ENCODE measurements around the gene TMEM106C. TPM values are rescaled to one million over a fixed set of nuclear protein-coding genes. Genes with fewer than 3 reads are reported as not detected.

The TMEM106C gene
- total RNA-seq, 1 experiment from 2014 or later = 50.0 TPM

DNA sequence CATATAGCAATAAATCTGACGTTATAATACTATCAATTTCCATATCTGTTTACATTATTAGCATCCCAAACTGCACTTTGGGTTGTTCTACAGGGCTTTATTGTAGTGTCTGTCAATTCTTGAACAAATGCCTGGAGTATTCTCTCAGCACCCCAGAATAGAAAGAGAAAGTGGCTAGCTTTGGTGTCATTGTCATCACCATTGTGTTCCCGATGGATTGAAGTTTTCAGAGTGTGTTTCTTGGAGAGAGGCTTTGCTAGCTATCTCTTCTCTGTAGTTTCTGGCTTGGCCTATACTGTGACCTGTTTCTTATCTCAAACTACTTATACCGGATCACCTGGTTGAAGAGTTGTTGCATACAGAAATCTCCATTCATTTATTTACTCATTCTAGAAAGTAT is 6.4 kb downstream of the TMEM106C start:
- no TSS peak for BruUV-seq (replicated peaks)
- Mint-ChIP-seq H3K4me1 (ENCODE audit: insufficient read depth, unreplicated experiment) (peaks cover 6% of the 10 kb centered on the region), H3K27me3 (ENCODE audit: insufficient read depth, unreplicated experiment) (no peaks in the 10 kb centered on the region), H3K9me3 (ENCODE audit: unreplicated experiment) (no peaks in the 10 kb centered on the region), H3K4me3 (ENCODE audit: unreplicated experiment) (no peak overlapping the region), H3K27ac (ENCODE audit: low read depth, unreplicated experiment) (no peak overlapping the region), H3K36me3 (ENCODE audit: insufficient read depth, unreplicated experiment) (peaks cover 31% of the 10 kb centered on the region)
- DNase-seq (ENCODE audit: unreplicated experiment) = no peak
- ChIA-PET CTCF (interaction anchor here (2.4 kb wide), 1 partner anchor 20 kb away, joined by 6 read pairs; no protein-coding TSS in a partner anchor), POLR2A (no interaction called here)
- TF ChIP-seq CTCF (IDR thresholded peaks at IDR 0.05; ENCODE audit: unreplicated experiment) = no peak
- intact Hi-C loops (cut with micrococcal nuclease) = no loop called here

DNA sequence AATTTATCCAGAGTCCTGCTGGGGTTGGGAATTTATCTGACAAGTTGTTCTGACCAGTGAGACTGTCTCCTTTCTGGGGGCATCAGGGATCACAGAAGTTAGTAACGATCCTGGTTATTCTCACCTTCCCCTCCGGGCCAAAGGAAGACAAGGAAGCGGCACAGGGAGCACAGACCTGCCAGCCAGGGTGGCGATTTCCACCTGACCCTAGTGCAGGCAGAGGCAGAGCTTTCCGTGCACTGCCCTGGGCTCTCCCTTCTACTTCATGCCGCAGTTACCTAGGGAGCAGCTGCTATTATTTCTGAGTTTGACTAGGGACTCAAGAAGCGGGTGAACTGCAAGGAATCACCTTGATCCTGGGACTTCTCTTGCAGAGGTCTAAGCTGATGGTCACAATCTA is 7.4 kb downstream of the TMEM106C start:
- CTCF ChIA-PET = interaction anchor here (0.7 to 2.4 kb wide), 2 partner anchors 11 to 21 kb away, joined by 3 to 6 read pairs; no protein-coding TSS in a partner anchor
- Mint-ChIP-seq H3K27ac (ENCODE audit: low read depth, unreplicated experiment) (no peak overlapping the region), H3K27me3 (ENCODE audit: insufficient read depth, unreplicated experiment) (no peaks in the 10 kb centered on the region), H3K4me3 (ENCODE audit: unreplicated experiment) (no peak overlapping the region), H3K4me1 (ENCODE audit: insufficient read depth, unreplicated experiment) (peaks cover under 1% of the 10 kb centered on the region), H3K36me3 (ENCODE audit: insufficient read depth, unreplicated experiment) (peaks cover 23% of the 10 kb centered on the region), H3K9me3 (ENCODE audit: unreplicated experiment) (no peaks in the 10 kb centered on the region)
- intact Hi-C loops (cut with micrococcal nuclease) = no loop called here
- DNase-seq (ENCODE audit: unreplicated experiment) = no peak
- TF ChIP-seq CTCF (IDR thresholded peaks at IDR 0.05; ENCODE audit: unreplicated experiment) = no peak
- BruUV-seq (replicated peaks) = no TSS peak
- POLR2A ChIA-PET = no interaction called here

DNA sequence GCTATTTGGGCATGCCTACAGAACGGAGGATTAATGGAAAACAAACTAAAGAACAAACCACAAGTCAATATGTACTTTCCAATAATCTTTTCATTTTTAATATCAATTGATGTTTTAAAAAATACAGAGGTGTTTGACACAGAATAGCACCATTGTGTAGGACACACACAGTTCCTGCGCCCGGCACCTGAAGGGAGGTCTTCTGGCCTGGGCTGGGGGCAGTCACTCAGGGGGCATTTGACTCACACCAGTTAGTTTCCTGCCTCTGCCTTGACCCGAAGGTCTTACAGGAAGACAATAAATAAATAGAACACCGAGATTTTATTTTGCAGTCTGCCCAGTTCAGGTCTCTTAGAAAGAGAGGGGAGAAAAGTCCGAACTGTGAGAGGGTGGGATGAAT is 9.5 kb downstream of the TMEM106C start:
- BruUV-seq (replicated peaks) = no TSS peak
- ChIA-PET POLR2A (no interaction called here), CTCF (no interaction called here)
- peaks cover 7% of the 10 kb centered on the region for H3K4me1 Mint-ChIP-seq (ENCODE audit: insufficient read depth, unreplicated experiment)
- H3K27me3 Mint-ChIP-seq (ENCODE audit: insufficient read depth, unreplicated experiment) = no peaks in the 10 kb centered on the region
- intact Hi-C loops (cut with micrococcal nuclease) = no loop called here
- no peak for TF ChIP-seq CTCF (IDR thresholded peaks at IDR 0.05; ENCODE audit: unreplicated experiment)
- no peak overlapping the region for H3K27ac Mint-ChIP-seq (ENCODE audit: low read depth, unreplicated experiment)
- DNase-seq (ENCODE audit: unreplicated experiment) = no peak
- H3K4me3 Mint-ChIP-seq (ENCODE audit: unreplicated experiment) = no peak overlapping the region
- H3K36me3 Mint-ChIP-seq (ENCODE audit: insufficient read depth, unreplicated experiment) = peaks cover 13% of the 10 kb centered on the region
- H3K9me3 Mint-ChIP-seq (ENCODE audit: unreplicated experiment) = no peaks in the 10 kb centered on the region

DNA sequence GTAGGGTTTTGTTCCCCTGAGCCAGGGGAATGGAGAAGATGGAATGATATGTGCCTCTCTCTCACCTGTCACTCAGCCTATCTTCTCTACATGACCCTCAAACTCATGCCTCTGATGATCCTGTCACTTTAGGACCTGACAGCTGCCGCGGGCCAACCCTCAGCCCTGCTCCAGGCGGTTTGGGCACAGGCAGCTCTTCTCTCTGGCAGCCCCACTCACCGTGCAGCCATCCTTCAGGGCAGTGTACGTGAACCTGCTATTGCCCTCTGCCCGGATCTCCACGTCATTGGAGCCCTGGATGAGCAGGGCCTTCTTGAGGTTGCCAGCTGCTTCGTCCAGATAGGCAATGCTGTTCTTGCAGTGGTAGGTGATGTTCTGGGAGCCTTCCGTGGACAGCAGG is 10.5 kb downstream of the TMEM106C start:
- no peak for TF ChIP-seq CTCF (IDR thresholded peaks at IDR 0.05; ENCODE audit: unreplicated experiment)
- ChIA-PET POLR2A (interaction anchor here (1.2 kb wide), 1 partner anchor 10 kb away, joined by 4 read pairs; the partner anchor contains the start of gene TMEM106C), CTCF (interaction anchor here (1.1 kb wide), 1 partner anchor 10 kb away, joined by 7 read pairs; the partner anchor contains the start of gene TMEM106C)
- Mint-ChIP-seq H3K4me3 (ENCODE audit: unreplicated experiment) (no peak overlapping the region), H3K9me3 (ENCODE audit: unreplicated experiment) (no peaks in the 10 kb centered on the region), H3K27ac (ENCODE audit: low read depth, unreplicated experiment) (no peak overlapping the region), H3K27me3 (ENCODE audit: insufficient read depth, unreplicated experiment) (peaks cover 5% of the 10 kb centered on the region), H3K4me1 (ENCODE audit: insufficient read depth, unreplicated experiment) (peaks cover 7% of the 10 kb centered on the region), H3K36me3 (ENCODE audit: insufficient read depth, unreplicated experiment) (peaks cover 6% of the 10 kb centered on the region)
- DNase-seq (ENCODE audit: unreplicated experiment) = no peak
- no TSS peak for BruUV-seq (replicated peaks)
- intact Hi-C loops (cut with micrococcal nuclease) = no loop called here

All from MCF 10A (cell line).